GM19043 (cell line): ENCODE results near the gene PARVA.

Experiments used
- ATAC-seq: cut with Tn5 transposase; IDR thresholded peaks from one replicate; pipeline ENCODE4 v1.9.1; 2021; ENCODE audit warnings: low read depth; ENCODE audit not compliant: unreplicated experiment

Gene PARVA

GRCh38 chr11:12430351-12430750 lies 53.0 kb downstream of the PARVA start:
- no peak for ATAC-seq

- ATAC-seq = no peak
These were observed 53.7 kb downstream of the PARVA start for GRCh38 chr11:12430954-12431595.

GRCh38 chr11:12432507-12432906 lies 55.1 kb downstream of the PARVA start:
- ATAC-seq = no peak

- ATAC-seq = no peak
These were observed 55.8 kb downstream of the PARVA start for GRCh38 chr11:12433121-12433520.

- ATAC-seq = no peak
These were observed 56.4 kb downstream of the PARVA start for GRCh38 chr11:12433571-12434324.

- no peak for ATAC-seq
These were observed 56.9 kb downstream of the PARVA start for GRCh38 chr11:12434325-12434654.

- ATAC-seq = no peak
These were observed 57.9 kb downstream of the PARVA start for GRCh38 chr11:12435264-12435663.

GRCh38 chr11:12436266-12436665 lies 58.9 kb downstream of the PARVA start:
- no peak for ATAC-seq

GRCh38 chr11:12438291-12438690 lies 60.9 kb downstream of the PARVA start:
- no peak for ATAC-seq

- no peak for ATAC-seq
These were observed 62.2 kb downstream of the PARVA start for GRCh38 chr11:12439615-12440014.

- no peak for ATAC-seq
These were observed 63.2 kb downstream of the PARVA start for GRCh38 chr11:12440565-12440964.

GRCh38 chr11:12441231-12441861 lies 64.0 kb downstream of the PARVA start:
- no peak for ATAC-seq

GRCh38 chr11:12444601-12445000 lies 67.2 kb downstream of the PARVA start:
- no peak for ATAC-seq

- no peak for ATAC-seq
These were observed 67.6 kb downstream of the PARVA start for GRCh38 chr11:12445001-12445400.

GRCh38 chr11:12446863-12447262 lies 69.5 kb downstream of the PARVA start:
- no peak for ATAC-seq

- ATAC-seq = no peak
These were observed 71.0 kb downstream of the PARVA start for GRCh38 chr11:12448131-12448939.

- ATAC-seq = no peak
These were observed 72.8 kb downstream of the PARVA start for GRCh38 chr11:12449961-12450715.

- no peak for ATAC-seq
These were observed 73.9 kb downstream of the PARVA start for GRCh38 chr11:12451179-12451814.

- no peak for ATAC-seq
These were observed 75.9 kb downstream of the PARVA start for GRCh38 chr11:12453243-12453642.

GRCh38 chr11:12454782-12455181 lies 77.4 kb downstream of the PARVA start:
- ATAC-seq = no peak
